GM12878 (cell line): Measurements from ENCODE around the gene STRA8. TPM values are rescaled to one million over a fixed set of nuclear protein-coding genes. Genes with fewer than 3 reads are reported as not detected.

ENCODE experiments used
- CHD1 ChIP-seq: IDR thresholded peaks from 2 replicates; pipeline ENCODE4 v1.6.1; 2012; ENCODE audit warnings: low read depth, low read length, improper control_type of control experiment
- EED ChIP-seq: sonication (generic); IDR thresholded peaks from 2 replicates; pipeline ENCODE4 v1.6.1; 2016; ENCODE audit warnings: antibody characterized with exemption, low read depth
- HDAC6 ChIP-seq: fragments of 200-600 bp; sonication (generic); IDR thresholded peaks from one replicate; pipeline ENCODE4 v1.8.0; 2017; ENCODE audit warnings: antibody characterized with exemption; ENCODE audit not compliant: unreplicated experiment
- LARP7 ChIP-seq: fragments of 450-650 bp; IDR thresholded peaks from 2 replicates; pipeline ENCODE4 v1.6.1; 2017; ENCODE audit warnings: mild to moderate bottlenecking
- MEF2B ChIP-seq: fragments of 450-650 bp; IDR thresholded peaks from 2 replicates; pipeline ENCODE4 v1.6.1; 2018; ENCODE audit warnings: mild to moderate bottlenecking, moderate library complexity; ENCODE audit not compliant: partially characterized antibody, poor library complexity, severe bottlenecking
- MTA2 ChIP-seq: fragments of 450-650 bp; IDR thresholded peaks from 2 replicates; pipeline ENCODE4 v1.6.1; 2016; ENCODE audit warnings: low read depth, mild to moderate bottlenecking, moderate library complexity
- NFYB ChIP-seq: IDR thresholded peaks from 2 replicates; pipeline ENCODE4 v1.6.1; 2011; ENCODE audit warnings: low read depth, mild to moderate bottlenecking, low read length, improper control_type of control experiment, moderate library complexity; ENCODE audit not compliant: insufficient read depth
- PAX5 ChIP-seq: IDR thresholded peaks from 2 replicates; pipeline ENCODE4 v1.6.1; 2011; ENCODE audit warnings: low read depth, low read length, borderline replicate concordance
- PML ChIP-seq: IDR thresholded peaks from 2 replicates; pipeline ENCODE4 v1.6.1; 2012; ENCODE audit warnings: low read length, inconsistent platforms
- POLR2A ChIP-seq: IDR thresholded peaks from 2 replicates; pipeline ENCODE4 v1.6.1; 2011; ENCODE audit warnings: low read depth, mild to moderate bottlenecking, low read length
- SMC3 ChIP-seq: IDR thresholded peaks from 2 replicates; pipeline ENCODE4 v1.6.1; 2011; ENCODE audit warnings: low read length, improper control_type of control experiment, borderline replicate concordance
- SP1 ChIP-seq: IDR thresholded peaks from one replicate; pipeline ENCODE4 v1.6.1; 2011; ENCODE audit warnings: low read depth, low read length
- SREBF2 ChIP-seq: IDR thresholded peaks from 2 replicates; pipeline ENCODE4 v1.6.1; 2012; ENCODE audit warnings: mild to moderate bottlenecking, low read length
- TARDBP ChIP-seq: IDR thresholded peaks from 2 replicates; pipeline ENCODE4 v1.6.1; 2016; ENCODE audit warnings: borderline replicate concordance
- ZNF207 ChIP-seq: fragments of 450-650 bp; IDR thresholded peaks from 2 replicates; pipeline ENCODE4 v1.6.1; 2014; ENCODE audit warnings: antibody characterized with exemption, mild to moderate bottlenecking, borderline replicate concordance
- polyA plus RNA-seq, 11 experiments: library from polyadenylated mRNA; depleted of rRNA in 4 of 11; unstranded in 6 of 11; stranded (reverse) in 5 of 11; fragments of >200 nt; fragmentation: Nextera tagmentation in 4 of 11; fragmentation: Illumina TruSeq in 1 of 11; extraction: Ambion mirVana in 4 of 11; extraction: Trizol in 1 of 11; gene quantifications; 1 replicate in 1 of 11; 2 replicates in 10 of 11; pipeline versions ENCODE4 v1.2.1 to v1.2.3, GENCODE V29; 2011 to 2016; ENCODE audit warnings: inconsistent platforms in 2 of 11, missing spikeins in 2 of 11, low read depth in 1 of 11
- total RNA-seq, 4 experiments: library from RNA; depleted of rRNA in 3 of 4; stranded (reverse); fragments of >200 nt in 3 of 4; fragmentation: Illumina TruSeq in 1 of 4; extraction: Trizol in 1 of 4; gene quantifications; 2 replicates each; pipeline versions ENCODE4 v1.2.1 to v1.2.3, GENCODE V29; 2013 to 2021
- TF ChIP-seq, protein P1 (sequence below): fragments of 450-650 bp; IDR thresholded peaks from 2 replicates; pipeline ENCODE4 v1.6.1; 2017; ENCODE audit warnings: low read depth, mild to moderate bottlenecking, moderate library complexity
- TF ChIP-seq, protein P2 (sequence below): IDR thresholded peaks from 2 replicates; pipeline ENCODE4 v1.6.1; 2012; ENCODE audit warnings: low read depth, low read length, improper control_type of control experiment
- TF ChIP-seq, protein P3 (sequence below): fragments of 450-650 bp; IDR thresholded peaks from 2 replicates; pipeline ENCODE4 v1.6.1; 2017; ENCODE audit warnings: mild to moderate bottlenecking, moderate library complexity
- TF ChIP-seq, protein P4 (sequence below): IDR thresholded peaks from 2 replicates; pipeline ENCODE4 v1.6.1; 2012; ENCODE audit warnings: improper control_type of control experiment, low read depth, low read length; ENCODE audit not compliant: insufficient replicate concordance

STRA8 gene
- total and polyA plus RNA-seq, 10 of the 15 experiments (the other 5 are each of a cell fraction or from before 2014, with no cell fraction given), result 0.15 TPM; not detected in 9

DNA sequence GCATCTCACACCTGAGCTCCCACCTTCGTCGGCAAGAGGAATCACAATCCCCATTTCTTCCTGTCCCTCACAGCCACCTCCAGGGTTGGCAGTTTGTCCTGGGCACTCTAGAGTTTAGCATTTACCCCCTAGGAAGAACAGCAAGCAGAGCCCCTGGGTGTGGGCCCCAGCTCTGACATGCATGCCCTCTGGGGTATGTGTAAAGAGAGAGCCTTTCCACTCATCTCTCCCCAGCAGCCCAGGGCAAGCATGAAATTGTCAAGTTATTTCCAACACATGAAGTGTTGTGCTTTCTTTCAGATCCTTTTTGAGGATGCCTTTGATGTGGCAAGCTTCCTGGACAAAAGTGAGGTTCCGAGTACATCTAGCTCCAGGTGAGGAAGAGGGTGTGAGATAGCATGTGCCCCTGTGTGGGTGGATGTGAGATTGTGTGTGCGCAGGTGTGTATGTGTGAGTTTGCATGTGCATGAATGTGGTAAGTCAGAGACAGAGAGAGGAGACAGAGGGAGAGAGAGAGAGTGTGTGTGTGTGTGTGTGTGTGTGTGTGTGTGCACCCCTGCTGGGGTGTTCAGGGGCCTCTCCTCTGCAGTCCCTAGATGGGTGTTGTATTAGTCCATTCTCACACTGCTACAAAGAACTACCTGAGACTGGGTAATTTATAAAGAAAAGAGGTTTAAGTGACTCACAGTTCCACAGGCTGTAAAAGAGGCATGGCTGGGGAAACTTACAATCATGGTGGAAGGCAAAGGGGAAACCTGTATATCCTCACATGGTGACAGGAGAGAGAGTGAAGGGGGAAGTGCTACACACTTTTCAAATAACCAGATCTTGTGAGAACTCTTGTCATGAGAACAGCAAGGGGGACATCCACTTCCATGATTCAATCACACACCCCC, 18.1 kb downstream of the STRA8 start (continued):
- TF ChIP-seq, protein P1, sequence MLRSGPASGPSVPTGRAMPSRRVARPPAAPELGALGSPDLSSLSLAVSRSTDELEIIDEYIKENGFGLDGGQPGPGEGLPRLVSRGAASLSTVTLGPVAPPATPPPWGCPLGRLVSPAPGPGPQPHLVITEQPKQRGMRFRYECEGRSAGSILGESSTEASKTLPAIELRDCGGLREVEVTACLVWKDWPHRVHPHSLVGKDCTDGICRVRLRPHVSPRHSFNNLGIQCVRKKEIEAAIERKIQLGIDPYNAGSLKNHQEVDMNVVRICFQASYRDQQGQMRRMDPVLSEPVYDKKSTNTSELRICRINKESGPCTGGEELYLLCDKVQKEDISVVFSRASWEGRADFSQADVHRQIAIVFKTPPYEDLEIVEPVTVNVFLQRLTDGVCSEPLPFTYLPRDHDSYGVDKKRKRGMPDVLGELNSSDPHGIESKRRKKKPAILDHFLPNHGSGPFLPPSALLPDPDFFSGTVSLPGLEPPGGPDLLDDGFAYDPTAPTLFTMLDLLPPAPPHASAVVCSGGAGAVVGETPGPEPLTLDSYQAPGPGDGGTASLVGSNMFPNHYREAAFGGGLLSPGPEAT, result peak; percentile 86
- no peak for TF ChIP-seq SMC3
- no peak for TF ChIP-seq CHD1
- TF ChIP-seq MTA2, result peak; percentile 84
- TF ChIP-seq, protein P2, sequence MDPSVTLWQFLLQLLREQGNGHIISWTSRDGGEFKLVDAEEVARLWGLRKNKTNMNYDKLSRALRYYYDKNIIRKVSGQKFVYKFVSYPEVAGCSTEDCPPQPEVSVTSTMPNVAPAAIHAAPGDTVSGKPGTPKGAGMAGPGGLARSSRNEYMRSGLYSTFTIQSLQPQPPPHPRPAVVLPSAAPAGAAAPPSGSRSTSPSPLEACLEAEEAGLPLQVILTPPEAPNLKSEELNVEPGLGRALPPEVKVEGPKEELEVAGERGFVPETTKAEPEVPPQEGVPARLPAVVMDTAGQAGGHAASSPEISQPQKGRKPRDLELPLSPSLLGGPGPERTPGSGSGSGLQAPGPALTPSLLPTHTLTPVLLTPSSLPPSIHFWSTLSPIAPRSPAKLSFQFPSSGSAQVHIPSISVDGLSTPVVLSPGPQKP, result no peak
- no peak for TF ChIP-seq PML
- no peak for TF ChIP-seq SP1
- peak; percentile 75 for TF ChIP-seq EED
- TF ChIP-seq MEF2B, result peak; percentile 73
- no peak for TF ChIP-seq PAX5
- TF ChIP-seq NFYB, result no peak
- TF ChIP-seq, protein P3, sequence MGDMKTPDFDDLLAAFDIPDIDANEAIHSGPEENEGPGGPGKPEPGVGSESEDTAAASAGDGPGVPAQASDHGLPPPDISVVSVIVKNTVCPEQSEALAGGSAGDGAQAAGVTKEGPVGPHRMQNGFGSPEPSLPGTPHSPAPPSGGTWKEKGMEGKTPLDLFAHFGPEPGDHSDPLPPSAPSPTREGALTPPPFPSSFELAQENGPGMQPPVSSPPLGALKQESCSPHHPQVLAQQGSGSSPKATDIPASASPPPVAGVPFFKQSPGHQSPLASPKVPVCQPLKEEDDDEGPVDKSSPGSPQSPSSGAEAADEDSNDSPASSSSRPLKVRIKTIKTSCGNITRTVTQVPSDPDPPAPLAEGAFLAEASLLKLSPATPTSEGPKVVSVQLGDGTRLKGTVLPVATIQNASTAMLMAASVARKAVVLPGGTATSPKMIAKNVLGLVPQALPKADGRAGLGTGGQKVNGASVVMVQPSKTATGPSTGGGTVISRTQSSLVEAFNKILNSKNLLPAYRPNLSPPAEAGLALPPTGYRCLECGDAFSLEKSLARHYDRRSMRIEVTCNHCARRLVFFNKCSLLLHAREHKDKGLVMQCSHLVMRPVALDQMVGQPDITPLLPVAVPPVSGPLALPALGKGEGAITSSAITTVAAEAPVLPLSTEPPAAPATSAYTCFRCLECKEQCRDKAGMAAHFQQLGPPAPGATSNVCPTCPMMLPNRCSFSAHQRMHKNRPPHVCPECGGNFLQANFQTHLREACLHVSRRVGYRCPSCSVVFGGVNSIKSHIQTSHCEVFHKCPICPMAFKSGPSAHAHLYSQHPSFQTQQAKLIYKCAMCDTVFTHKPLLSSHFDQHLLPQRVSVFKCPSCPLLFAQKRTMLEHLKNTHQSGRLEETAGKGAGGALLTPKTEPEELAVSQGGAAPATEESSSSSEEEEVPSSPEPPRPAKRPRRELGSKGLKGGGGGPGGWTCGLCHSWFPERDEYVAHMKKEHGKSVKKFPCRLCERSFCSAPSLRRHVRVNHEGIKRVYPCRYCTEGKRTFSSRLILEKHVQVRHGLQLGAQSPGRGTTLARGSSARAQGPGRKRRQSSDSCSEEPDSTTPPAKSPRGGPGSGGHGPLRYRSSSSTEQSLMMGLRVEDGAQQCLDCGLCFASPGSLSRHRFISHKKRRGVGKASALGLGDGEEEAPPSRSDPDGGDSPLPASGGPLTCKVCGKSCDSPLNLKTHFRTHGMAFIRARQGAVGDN, result no peak
- TF ChIP-seq TARDBP, result no peak
- no peak for TF ChIP-seq POLR2A
- no peak for TF ChIP-seq SREBF2
- TF ChIP-seq, protein P4, sequence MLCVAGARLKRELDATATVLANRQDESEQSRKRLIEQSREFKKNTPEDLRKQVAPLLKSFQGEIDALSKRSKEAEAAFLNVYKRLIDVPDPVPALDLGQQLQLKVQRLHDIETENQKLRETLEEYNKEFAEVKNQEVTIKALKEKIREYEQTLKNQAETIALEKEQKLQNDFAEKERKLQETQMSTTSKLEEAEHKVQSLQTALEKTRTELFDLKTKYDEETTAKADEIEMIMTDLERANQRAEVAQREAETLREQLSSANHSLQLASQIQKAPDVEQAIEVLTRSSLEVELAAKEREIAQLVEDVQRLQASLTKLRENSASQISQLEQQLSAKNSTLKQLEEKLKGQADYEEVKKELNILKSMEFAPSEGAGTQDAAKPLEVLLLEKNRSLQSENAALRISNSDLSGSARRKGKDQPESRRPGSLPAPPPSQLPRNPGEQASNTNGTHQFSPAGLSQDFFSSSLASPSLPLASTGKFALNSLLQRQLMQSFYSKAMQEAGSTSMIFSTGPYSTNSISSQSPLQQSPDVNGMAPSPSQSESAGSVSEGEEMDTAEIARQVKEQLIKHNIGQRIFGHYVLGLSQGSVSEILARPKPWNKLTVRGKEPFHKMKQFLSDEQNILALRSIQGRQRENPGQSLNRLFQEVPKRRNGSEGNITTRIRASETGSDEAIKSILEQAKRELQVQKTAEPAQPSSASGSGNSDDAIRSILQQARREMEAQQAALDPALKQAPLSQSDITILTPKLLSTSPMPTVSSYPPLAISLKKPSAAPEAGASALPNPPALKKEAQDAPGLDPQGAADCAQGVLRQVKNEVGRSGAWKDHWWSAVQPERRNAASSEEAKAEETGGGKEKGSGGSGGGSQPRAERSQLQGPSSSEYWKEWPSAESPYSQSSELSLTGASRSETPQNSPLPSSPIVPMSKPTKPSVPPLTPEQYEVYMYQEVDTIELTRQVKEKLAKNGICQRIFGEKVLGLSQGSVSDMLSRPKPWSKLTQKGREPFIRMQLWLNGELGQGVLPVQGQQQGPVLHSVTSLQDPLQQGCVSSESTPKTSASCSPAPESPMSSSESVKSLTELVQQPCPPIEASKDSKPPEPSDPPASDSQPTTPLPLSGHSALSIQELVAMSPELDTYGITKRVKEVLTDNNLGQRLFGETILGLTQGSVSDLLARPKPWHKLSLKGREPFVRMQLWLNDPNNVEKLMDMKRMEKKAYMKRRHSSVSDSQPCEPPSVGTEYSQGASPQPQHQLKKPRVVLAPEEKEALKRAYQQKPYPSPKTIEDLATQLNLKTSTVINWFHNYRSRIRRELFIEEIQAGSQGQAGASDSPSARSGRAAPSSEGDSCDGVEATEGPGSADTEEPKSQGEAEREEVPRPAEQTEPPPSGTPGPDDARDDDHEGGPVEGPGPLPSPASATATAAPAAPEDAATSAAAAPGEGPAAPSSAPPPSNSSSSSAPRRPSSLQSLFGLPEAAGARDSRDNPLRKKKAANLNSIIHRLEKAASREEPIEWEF, result no peak
- no peak for TF ChIP-seq LARP7
- TF ChIP-seq ZNF207, result no peak
- no peak for TF ChIP-seq HDAC6
